ENCODE results near the gene STK24.
"Not testable (repeated sequence)": the region's sequence is repeated elsewhere in the genome, so short reads cannot be mapped to it uniquely, and the experiment has no call there.

The STK24 gene

GRCh38 chr13:98427331-98427995 is 149.4 kb downstream of the STK24 start:
- Histone ChIP-seq H3K27me3 (ENCODE audit: control insufficient read depth, insufficient read depth, low read length) (no peaks in the 10 kb centered on the region), H3K36me3 (ENCODE audit: control insufficient read depth, insufficient read depth, low read length) (peaks cover 14% of the 10 kb centered on the region), H3K27ac (ENCODE audit: low read depth, low read length) (no peak overlapping the region), H3K9me3 (ENCODE audit: control insufficient read depth, insufficient read depth, low read depth, low read length) (no peaks in the 10 kb centered on the region), H3K9ac (ENCODE audit: low read length) (no peak overlapping the region), H3K4me1 (ENCODE audit: control insufficient read depth, insufficient read depth, low read length) (no peaks in the 10 kb centered on the region), H3K4me3 (ENCODE audit: low read depth, low read length) (no peak overlapping the region)

- Histone ChIP-seq H3K36me3 (ENCODE audit: control insufficient read depth, insufficient read depth, low read length) (peaks cover 17% of the 10 kb centered on the region), H3K4me1 (ENCODE audit: control insufficient read depth, insufficient read depth, low read length) (no peaks in the 10 kb centered on the region), H3K4me3 (ENCODE audit: low read depth, low read length) (no peak overlapping the region), H3K9ac (ENCODE audit: low read length) (no peak overlapping the region), H3K27me3 (ENCODE audit: control insufficient read depth, insufficient read depth, low read length) (no peaks in the 10 kb centered on the region), H3K9me3 (ENCODE audit: control insufficient read depth, insufficient read depth, low read depth, low read length) (no peaks in the 10 kb centered on the region), H3K27ac (ENCODE audit: low read depth, low read length) (no peak overlapping the region)
Observed at GRCh38 chr13:98423417-98423816, 153.5 kb downstream of the STK24 start.

GRCh38 chr13:98422046-98422445 is 154.9 kb downstream of the STK24 start:
- Histone ChIP-seq H3K4me3 (ENCODE audit: low read depth, low read length) (no peak overlapping the region), H3K27me3 (ENCODE audit: control insufficient read depth, insufficient read depth, low read length) (no peaks in the 10 kb centered on the region), H3K9ac (ENCODE audit: low read length) (no peak overlapping the region), H3K36me3 (ENCODE audit: control insufficient read depth, insufficient read depth, low read length) (peaks cover 16% of the 10 kb centered on the region), H3K27ac (ENCODE audit: low read depth, low read length) (no peak overlapping the region), H3K9me3 (ENCODE audit: control insufficient read depth, insufficient read depth, low read depth, low read length) (no peaks in the 10 kb centered on the region), H3K4me1 (ENCODE audit: control insufficient read depth, insufficient read depth, low read length) (no peaks in the 10 kb centered on the region)

- Histone ChIP-seq H3K4me3 (ENCODE audit: low read depth, low read length) (no peak overlapping the region), H3K27me3 (ENCODE audit: control insufficient read depth, insufficient read depth, low read length) (no peaks in the 10 kb centered on the region), H3K27ac (ENCODE audit: low read depth, low read length) (no peak overlapping the region), H3K36me3 (ENCODE audit: control insufficient read depth, insufficient read depth, low read length) (peaks cover 14% of the 10 kb centered on the region), H3K9ac (ENCODE audit: low read length) (no peak overlapping the region), H3K4me1 (ENCODE audit: control insufficient read depth, insufficient read depth, low read length) (no peaks in the 10 kb centered on the region), H3K9me3 (ENCODE audit: control insufficient read depth, insufficient read depth, low read depth, low read length) (no peaks in the 10 kb centered on the region)
Observed at GRCh38 chr13:98420554-98421175, 156.2 kb downstream of the STK24 start.

GRCh38 chr13:98419786-98420553 is 156.9 kb downstream of the STK24 start:
- Histone ChIP-seq H3K9ac (ENCODE audit: low read length) (no peak overlapping the region), H3K4me3 (ENCODE audit: low read depth, low read length) (no peak overlapping the region), H3K4me1 (ENCODE audit: control insufficient read depth, insufficient read depth, low read length) (no peaks in the 10 kb centered on the region), H3K36me3 (ENCODE audit: control insufficient read depth, insufficient read depth, low read length) (peaks cover 18% of the 10 kb centered on the region), H3K9me3 (ENCODE audit: control insufficient read depth, insufficient read depth, low read depth, low read length) (no peaks in the 10 kb centered on the region), H3K27ac (ENCODE audit: low read depth, low read length) (no peak overlapping the region), H3K27me3 (ENCODE audit: control insufficient read depth, insufficient read depth, low read length) (no peaks in the 10 kb centered on the region)

- H3K27me3 ChIP-seq (ENCODE audit: control insufficient read depth, insufficient read depth, low read length) = no peaks in the 10 kb centered on the region
- H3K27ac ChIP-seq (ENCODE audit: low read depth, low read length) = no peak overlapping the region
- no peaks in the 10 kb centered on the region for H3K9me3 ChIP-seq (ENCODE audit: control insufficient read depth, insufficient read depth, low read depth, low read length)
- H3K9ac ChIP-seq (ENCODE audit: low read length) = no peak overlapping the region
- H3K36me3 ChIP-seq (ENCODE audit: control insufficient read depth, insufficient read depth, low read length) = peaks cover 22% of the 10 kb centered on the region
- no peak overlapping the region for H3K4me3 ChIP-seq (ENCODE audit: low read depth, low read length)
- no peaks in the 10 kb centered on the region for H3K4me1 ChIP-seq (ENCODE audit: control insufficient read depth, insufficient read depth, low read length)
Observed at GRCh38 chr13:98416408-98416807, 160.5 kb downstream of the STK24 start.

GRCh38 chr13:98415326-98416070 is 161.4 kb downstream of the STK24 start:
- no peak overlapping the region for H3K9ac ChIP-seq (ENCODE audit: low read length)
- no peaks in the 10 kb centered on the region for H3K4me1 ChIP-seq (ENCODE audit: control insufficient read depth, insufficient read depth, low read length)
- H3K27me3 ChIP-seq (ENCODE audit: control insufficient read depth, insufficient read depth, low read length) = no peaks in the 10 kb centered on the region
- H3K36me3 ChIP-seq (ENCODE audit: control insufficient read depth, insufficient read depth, low read length) = peaks cover 20% of the 10 kb centered on the region
- no peaks in the 10 kb centered on the region for H3K9me3 ChIP-seq (ENCODE audit: control insufficient read depth, insufficient read depth, low read depth, low read length)
- no peak overlapping the region for H3K4me3 ChIP-seq (ENCODE audit: low read depth, low read length)
- H3K27ac ChIP-seq (ENCODE audit: low read depth, low read length) = no peak overlapping the region

GRCh38 chr13:98413796-98414195 is 163.1 kb downstream of the STK24 start:
- H3K36me3 ChIP-seq (ENCODE audit: control insufficient read depth, insufficient read depth, low read length) = peaks cover 21% of the 10 kb centered on the region
- no peak overlapping the region for H3K27ac ChIP-seq (ENCODE audit: low read depth, low read length)
- no peaks in the 10 kb centered on the region for H3K27me3 ChIP-seq (ENCODE audit: control insufficient read depth, insufficient read depth, low read length)
- H3K9ac ChIP-seq (ENCODE audit: low read length) = no peak overlapping the region
- no peaks in the 10 kb centered on the region for H3K4me1 ChIP-seq (ENCODE audit: control insufficient read depth, insufficient read depth, low read length)
- H3K9me3 ChIP-seq (ENCODE audit: control insufficient read depth, insufficient read depth, low read depth, low read length) = no peaks in the 10 kb centered on the region
- no peak overlapping the region for H3K4me3 ChIP-seq (ENCODE audit: low read depth, low read length)

GRCh38 chr13:98413278-98413677 is 163.6 kb downstream of the STK24 start:
- not testable (repeated sequence) for H3K9me3 ChIP-seq (ENCODE audit: control insufficient read depth, insufficient read depth, low read depth, low read length); H3K27ac ChIP-seq (ENCODE audit: low read depth, low read length); H3K27me3 ChIP-seq (ENCODE audit: control insufficient read depth, insufficient read depth, low read length); H3K4me1 ChIP-seq (ENCODE audit: control insufficient read depth, insufficient read depth, low read length); H3K9ac ChIP-seq (ENCODE audit: low read length); H3K4me3 ChIP-seq (ENCODE audit: low read depth, low read length)
- peaks cover 18% of the 10 kb centered on the region for H3K36me3 ChIP-seq (ENCODE audit: control insufficient read depth, insufficient read depth, low read length)

- H3K4me1 ChIP-seq (ENCODE audit: control insufficient read depth, insufficient read depth, low read length) = no peaks in the 10 kb centered on the region
- H3K9ac ChIP-seq (ENCODE audit: low read length) = no peak overlapping the region
- no peak overlapping the region for H3K27ac ChIP-seq (ENCODE audit: low read depth, low read length)
- H3K4me3 ChIP-seq (ENCODE audit: low read depth, low read length) = no peak overlapping the region
- peaks cover 18% of the 10 kb centered on the region for H3K36me3 ChIP-seq (ENCODE audit: control insufficient read depth, insufficient read depth, low read length)
- H3K9me3 ChIP-seq (ENCODE audit: control insufficient read depth, insufficient read depth, low read depth, low read length) = no peaks in the 10 kb centered on the region
- H3K27me3 ChIP-seq (ENCODE audit: control insufficient read depth, insufficient read depth, low read length) = no peaks in the 10 kb centered on the region
Observed at GRCh38 chr13:98411617-98412265, 165.2 kb downstream of the STK24 start.
